Activated CD4-positive, alpha-beta T cell treated with anti-CD3 and anti-CD28 coated beads, Interleukin-2, amount 10 ng/mL, durations not matched to agents 24 days and 14 days (primary cell): ENCODE data around the gene FAM98B. TPM values are rescaled to one million over a fixed set of nuclear protein-coding genes. Genes with fewer than 3 reads are reported as not detected.

Experiments used
- DNase-seq: peaks from one replicate; pipeline ENCODE4 v3.0.0; 2022
- H3K27ac Mint-ChIP-seq: one replicate; pipeline ENCODE4 v1.8.0; 2022; ENCODE audit warnings: mild to moderate bottlenecking, mixed read lengths
- H3K27me3 Mint-ChIP-seq: one replicate; pipeline ENCODE4 v1.8.0; 2022; ENCODE audit warnings: mixed read lengths
- H3K36me3 Mint-ChIP-seq: one replicate; pipeline ENCODE4 v1.8.0; 2022; ENCODE audit warnings: low read depth, mild to moderate bottlenecking, mixed read lengths
- H3K4me1 Mint-ChIP-seq: one replicate; pipeline ENCODE4 v1.8.0; 2021; ENCODE audit warnings: mixed read lengths
- H3K4me3 Mint-ChIP-seq: one replicate; pipeline ENCODE4 v1.8.0; 2022; ENCODE audit warnings: mild to moderate bottlenecking, moderate library complexity, mixed read lengths
- H3K9me3 Mint-ChIP-seq: one replicate; pipeline ENCODE4 v1.8.0; 2021; ENCODE audit warnings: mixed read lengths
- intact Hi-C: fragments of 100-400 bp; cut with micrococcal nuclease; formaldehyde crosslinking; loops from one replicate; pipeline ENCODE4 v1.15.1; 2023
- total RNA-seq: library from RNA; stranded (reverse); gene quantifications from 2 replicates; pipeline ENCODE4 v1.2.3, GENCODE V29; 2022

FAM98B gene
- total RNA-seq, 1 donor from 2014 or later: 71.6 TPM

DNA sequence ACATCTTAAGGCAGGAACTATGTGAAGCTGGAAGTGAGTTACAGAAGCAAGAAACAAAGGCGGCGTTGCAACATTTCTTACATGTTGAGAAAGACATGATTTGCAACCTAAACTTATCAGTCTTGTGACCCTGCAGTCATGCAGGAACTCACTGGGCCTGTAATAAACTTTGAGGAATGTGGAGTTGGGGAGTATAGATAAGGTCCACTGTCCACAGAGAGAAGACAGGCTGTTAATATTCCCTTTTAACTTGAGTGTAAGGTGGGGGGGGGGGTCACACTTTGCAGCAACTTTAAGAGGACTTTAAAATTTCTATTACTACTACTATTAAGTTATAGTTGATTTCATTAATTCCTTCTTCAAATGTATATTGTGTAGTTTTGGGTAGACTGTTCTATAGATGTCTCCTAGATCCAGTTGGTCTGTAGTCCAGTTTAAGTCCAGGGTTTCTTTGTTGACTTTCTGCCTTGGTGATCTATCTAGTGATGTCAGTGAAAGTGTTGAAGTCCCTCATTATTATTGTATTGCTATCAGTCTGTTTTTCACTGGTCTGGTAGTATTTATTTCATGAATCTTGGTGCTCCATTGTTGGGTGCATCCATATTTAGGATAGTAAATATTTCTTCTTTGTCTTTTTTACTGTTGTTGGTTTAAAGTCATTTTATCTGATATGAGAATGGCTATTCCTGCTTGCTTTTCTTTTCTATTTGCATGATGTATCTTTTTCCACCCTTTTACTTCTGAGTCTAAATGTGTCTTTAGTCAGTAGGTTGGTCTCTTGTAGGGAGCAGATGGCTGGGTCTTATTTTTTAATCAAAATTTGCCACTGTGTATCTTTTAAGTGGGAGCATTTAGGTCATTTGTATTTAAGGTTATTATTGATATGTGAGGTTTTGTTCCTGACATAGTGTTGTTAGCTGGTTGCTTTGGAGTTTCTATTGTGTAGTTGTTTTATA lies 15.6 kb upstream of the FAM98B start:
- intact Hi-C loops: no loop called here
- no peak overlapping the region for H3K27ac Mint-ChIP-seq
- H3K4me1 Mint-ChIP-seq: peaks cover 9% of the 10 kb centered on the region
- no peak for DNase-seq
- H3K27me3 Mint-ChIP-seq: peaks cover 55% of the 10 kb centered on the region
- H3K4me3 Mint-ChIP-seq: no peak overlapping the region
- H3K36me3 Mint-ChIP-seq: no peaks in the 10 kb centered on the region
- no peaks in the 10 kb centered on the region for H3K9me3 Mint-ChIP-seq

DNA sequence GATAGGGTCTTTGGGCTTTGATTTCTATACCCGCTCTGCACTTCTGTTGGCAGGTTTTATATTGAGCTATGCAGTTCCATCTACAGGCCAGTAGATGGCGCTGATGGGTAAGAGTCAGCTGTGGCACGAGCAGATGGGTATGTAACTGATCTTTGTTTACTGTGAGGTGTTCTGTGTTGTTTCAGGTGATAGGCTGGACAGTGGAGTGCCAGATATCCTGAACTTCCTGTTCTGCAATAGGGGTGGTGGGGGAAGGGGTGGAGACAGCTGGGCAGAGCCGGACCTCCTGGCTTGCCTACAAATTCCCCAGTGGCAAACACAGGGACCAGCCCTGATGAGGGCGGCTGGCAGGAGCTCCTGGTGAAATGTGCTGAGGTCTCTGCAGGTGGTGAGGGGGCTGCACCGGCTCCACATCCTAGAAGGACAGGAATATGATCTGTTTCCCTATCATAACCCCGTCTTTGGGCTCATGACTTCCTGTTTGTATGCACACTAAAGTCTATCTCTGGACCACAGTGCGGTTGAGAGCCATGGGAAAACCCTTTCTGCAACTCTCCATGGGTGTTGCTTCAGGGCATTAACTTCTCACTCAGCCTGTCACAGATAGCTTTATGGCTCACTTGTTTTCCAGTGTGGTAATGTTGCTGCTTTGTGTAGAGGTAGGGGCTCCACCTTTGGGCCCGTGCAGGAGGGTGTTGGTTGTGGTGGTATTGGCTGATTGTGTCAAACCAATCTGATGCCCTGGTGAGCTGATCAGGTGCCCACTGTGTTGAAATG lies 13.4 kb upstream of the FAM98B start:
- H3K4me1 Mint-ChIP-seq: peaks cover 9% of the 10 kb centered on the region
- H3K36me3 Mint-ChIP-seq: no peaks in the 10 kb centered on the region
- peak; percentile 86 for DNase-seq
- intact Hi-C loops: loop anchor here (1.0 to 5.0 kb wide), 4 partner anchors 14 to 259 kb away; partner anchors contain the start of genes FAM98B and RASGRP1
- peak overlapping the region; percentile 32 for H3K27ac Mint-ChIP-seq
- H3K9me3 Mint-ChIP-seq: no peaks in the 10 kb centered on the region
- H3K4me3 Mint-ChIP-seq: no peak overlapping the region
- H3K27me3 Mint-ChIP-seq: peaks cover 42% of the 10 kb centered on the region

- no peak for DNase-seq
- Mint-ChIP-seq H3K4me1 (peaks cover 9% of the 10 kb centered on the region), H3K27ac (peak overlapping the region; percentile 32), H3K4me3 (no peak overlapping the region), H3K36me3 (no peaks in the 10 kb centered on the region), H3K9me3 (no peaks in the 10 kb centered on the region), H3K27me3 (peaks cover 37% of the 10 kb centered on the region)
- intact Hi-C loops: loop anchor here (5.0 kb wide), 1 partner anchor 121 kb away; the partner anchor contains the start of gene RASGRP1
These were observed 12.8 kb upstream of the FAM98B start for GRCh38 chr15:38441130-38441519.

- intact Hi-C loops: loop anchor here (1.0 to 2.0 kb wide), 3 partner anchors 14 to 32 kb away; no protein-coding TSS in a partner anchor
- H3K36me3 Mint-ChIP-seq: peaks cover 11% of the 10 kb centered on the region
- peaks cover 24% of the 10 kb centered on the region for H3K27me3 Mint-ChIP-seq
- peaks cover 29% of the 10 kb centered on the region for H3K4me1 Mint-ChIP-seq
- no peaks in the 10 kb centered on the region for H3K9me3 Mint-ChIP-seq
- no peak for DNase-seq
- H3K4me3 Mint-ChIP-seq: peak overlapping the region; percentile 94
- peak overlapping the region; percentile 95 for H3K27ac Mint-ChIP-seq
These were observed 766 bp downstream of the FAM98B start for GRCh38 chr15:38454696-38455090.

- H3K27me3 Mint-ChIP-seq: peaks cover 20% of the 10 kb centered on the region
- H3K27ac Mint-ChIP-seq: peak overlapping the region; percentile 95
- intact Hi-C loops: loop anchor here (2.0 kb wide), 2 partner anchors 16 to 32 kb away; no protein-coding TSS in a partner anchor
- H3K9me3 Mint-ChIP-seq: no peaks in the 10 kb centered on the region
- peaks cover 11% of the 10 kb centered on the region for H3K36me3 Mint-ChIP-seq
- H3K4me3 Mint-ChIP-seq: peak overlapping the region; percentile 94
- DNase-seq: no peak
- peaks cover 33% of the 10 kb centered on the region for H3K4me1 Mint-ChIP-seq
These were observed 1.2 kb downstream of the FAM98B start for GRCh38 chr15:38455092-38455491.

DNA sequence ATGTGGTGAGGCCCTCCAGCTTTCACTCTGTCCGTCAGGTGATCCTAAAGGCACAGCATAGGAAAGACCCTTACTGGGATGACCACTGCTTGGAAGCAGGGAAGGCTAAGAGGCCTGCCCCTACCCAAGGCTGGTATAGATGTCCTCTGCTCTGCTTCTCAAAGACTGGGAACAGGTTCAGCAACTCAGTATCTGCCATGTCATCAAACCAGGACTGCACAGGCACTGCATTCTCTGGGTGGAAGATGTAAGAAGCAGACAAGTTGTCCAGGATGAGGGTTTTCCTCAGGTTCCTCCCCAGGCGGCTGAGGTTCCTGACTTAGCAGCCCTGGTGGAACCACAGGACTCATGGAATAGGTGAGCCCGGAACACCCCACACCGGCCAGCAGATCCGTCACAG lies 4.7 kb downstream of the FAM98B start:
- H3K9me3 Mint-ChIP-seq: no peaks in the 10 kb centered on the region
- peaks cover 11% of the 10 kb centered on the region for H3K36me3 Mint-ChIP-seq
- H3K4me3 Mint-ChIP-seq: no peak overlapping the region
- no peaks in the 10 kb centered on the region for H3K27me3 Mint-ChIP-seq
- DNase-seq: no peak
- no peak overlapping the region for H3K27ac Mint-ChIP-seq
- intact Hi-C loops: no loop called here
- H3K4me1 Mint-ChIP-seq: peaks cover 43% of the 10 kb centered on the region

- intact Hi-C loops: no loop called here
- DNase-seq: no peak
- H3K4me1 Mint-ChIP-seq: peaks cover 43% of the 10 kb centered on the region
- no peaks in the 10 kb centered on the region for H3K9me3 Mint-ChIP-seq
- peaks cover 9% of the 10 kb centered on the region for H3K36me3 Mint-ChIP-seq
- H3K4me3 Mint-ChIP-seq: no peak overlapping the region
- H3K27me3 Mint-ChIP-seq: no peaks in the 10 kb centered on the region
- H3K27ac Mint-ChIP-seq: no peak overlapping the region
These were observed 5.6 kb downstream of the FAM98B start for GRCh38 chr15:38459480-38459879.

GRCh38 chr15:38460543-38460942 lies 6.6 kb downstream of the FAM98B start:
- H3K4me1 Mint-ChIP-seq: peaks cover 35% of the 10 kb centered on the region

GRCh38 chr15:38461066-38461833 lies 7.3 kb downstream of the FAM98B start:
- intact Hi-C loops: no loop called here
- H3K36me3 Mint-ChIP-seq: peaks cover 11% of the 10 kb centered on the region
- H3K4me3 Mint-ChIP-seq: no peak overlapping the region
- H3K9me3 Mint-ChIP-seq: no peaks in the 10 kb centered on the region
- no peak for DNase-seq
- peaks cover 31% of the 10 kb centered on the region for H3K4me1 Mint-ChIP-seq
- no peaks in the 10 kb centered on the region for H3K27me3 Mint-ChIP-seq
- no peak overlapping the region for H3K27ac Mint-ChIP-seq

More at GRCh38 chr15:38460543-38460942, 6.6 kb downstream of the FAM98B start:
- no peak overlapping the region for H3K4me3 Mint-ChIP-seq
- H3K9me3 Mint-ChIP-seq: no peaks in the 10 kb centered on the region
- H3K36me3 Mint-ChIP-seq: peaks cover 9% of the 10 kb centered on the region
- DNase-seq: no peak
- no peaks in the 10 kb centered on the region for H3K27me3 Mint-ChIP-seq
- intact Hi-C loops: no loop called here
- H3K27ac Mint-ChIP-seq: no peak overlapping the region

DNA sequence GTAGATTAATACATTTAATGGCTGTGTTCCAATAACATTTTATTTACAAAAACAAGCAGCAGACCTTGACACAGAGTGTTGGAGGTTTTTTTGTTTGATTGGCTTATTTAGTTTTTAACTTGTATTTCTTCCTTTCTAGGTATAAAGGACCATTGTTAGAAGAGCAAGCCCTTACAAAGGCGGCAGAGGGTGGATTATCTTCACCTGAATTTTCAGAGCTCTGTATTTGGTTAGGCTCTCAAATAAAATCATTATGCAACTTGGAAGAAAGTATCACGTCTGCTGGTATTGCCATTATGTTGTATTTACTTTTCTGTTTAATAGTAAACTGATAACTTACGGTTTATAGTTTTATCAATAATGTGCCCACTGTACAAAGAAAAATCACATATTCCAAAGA lies 10.0 kb downstream of the FAM98B start:
- H3K27ac Mint-ChIP-seq: no peak overlapping the region
- peaks cover 19% of the 10 kb centered on the region for H3K4me1 Mint-ChIP-seq
- H3K27me3 Mint-ChIP-seq: no peaks in the 10 kb centered on the region
- no peak overlapping the region for H3K4me3 Mint-ChIP-seq
- H3K9me3 Mint-ChIP-seq: no peaks in the 10 kb centered on the region
- H3K36me3 Mint-ChIP-seq: peaks cover 6% of the 10 kb centered on the region
- intact Hi-C loops: no loop called here
- DNase-seq: no peak

- Mint-ChIP-seq H3K36me3 (peaks cover 6% of the 10 kb centered on the region), H3K4me1 (peaks cover 16% of the 10 kb centered on the region), H3K27ac (no peak overlapping the region), H3K4me3 (no peak overlapping the region), H3K9me3 (no peaks in the 10 kb centered on the region), H3K27me3 (no peaks in the 10 kb centered on the region)
- DNase-seq: no peak
- intact Hi-C loops: no loop called here
These were observed 10.7 kb downstream of the FAM98B start for GRCh38 chr15:38464675-38465074.

DNA sequence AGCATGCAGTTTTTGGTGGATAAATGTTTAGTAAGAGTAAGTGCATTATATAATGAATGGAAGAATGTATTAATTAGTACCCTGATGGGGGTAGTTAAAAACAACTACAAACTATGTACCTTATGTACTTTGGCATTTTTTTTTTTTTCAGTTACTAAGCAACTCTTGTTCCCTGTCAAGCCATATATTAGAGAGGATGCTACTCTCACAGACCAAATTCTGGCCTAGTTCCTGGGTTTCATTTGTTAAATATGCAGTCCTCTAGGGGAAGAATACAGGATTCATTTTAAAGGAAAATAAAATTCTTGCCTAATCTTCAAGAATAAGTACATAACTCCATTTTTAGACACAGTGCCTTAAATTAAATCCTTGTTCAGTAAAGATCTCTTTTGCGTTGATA lies 16.9 kb downstream of the FAM98B start:
- DNase-seq: no peak
- Mint-ChIP-seq H3K27ac (no peak overlapping the region), H3K4me1 (peaks cover 9% of the 10 kb centered on the region), H3K4me3 (no peak overlapping the region), H3K36me3 (peaks cover 33% of the 10 kb centered on the region), H3K27me3 (no peaks in the 10 kb centered on the region), H3K9me3 (no peaks in the 10 kb centered on the region)
- intact Hi-C loops: loop anchor here (2.0 to 5.0 kb wide), 2 partner anchors 16 to 91 kb away; partner anchors contain the start of genes FAM98B and RASGRP1

GRCh38 chr15:38471974-38472373 lies 18.0 kb downstream of the FAM98B start:
- no peak overlapping the region for H3K27ac Mint-ChIP-seq

More at GRCh38 chr15:38471974-38472373, 18.0 kb downstream of the FAM98B start:
- no peaks in the 10 kb centered on the region for H3K27me3 Mint-ChIP-seq
- H3K4me1 Mint-ChIP-seq: peaks cover 11% of the 10 kb centered on the region
- intact Hi-C loops: loop anchor here (2.0 to 5.0 kb wide), 2 partner anchors 17 to 90 kb away; partner anchors contain the start of genes FAM98B and RASGRP1
- H3K36me3 Mint-ChIP-seq: peaks cover 37% of the 10 kb centered on the region
- no peak overlapping the region for H3K4me3 Mint-ChIP-seq
- H3K9me3 Mint-ChIP-seq: no peaks in the 10 kb centered on the region
- DNase-seq: no peak
